Measurements from ENCODE around the gene AMZ2. TPM values are rescaled to one million over a fixed set of nuclear protein-coding genes. Genes with fewer than 3 reads are reported as not detected.
"Not testable (repeated sequence)": the region's sequence is repeated elsewhere in the genome, so short reads cannot be mapped to it uniquely, and the experiment has no call there.

The AMZ2 gene
- polyA plus RNA-seq, 3 donors, result 34.0 to 67.6 (median 67.2) TPM

GRCh38 chr17:68207651-68208253, 40.1 kb upstream of the AMZ2 start:
- Histone ChIP-seq H3K36me3 (replicated peaks in 1 of 2; ENCODE audit: control insufficient read depth in 1 of 2, insufficient read depth in 2 of 2, low read length in 2 of 2) (peaks cover 0 to 5% of the 10 kb centered on the region in 2 donors), H3K9ac (ENCODE audit: insufficient read depth, low read length, poor library complexity, severe bottlenecking) (no peak overlapping the region), H3K79me2 (ENCODE audit: insufficient read depth, low read length) (no peaks in the 10 kb centered on the region), H2AFZ (ENCODE audit: insufficient read depth, low read depth, low read length, poor library complexity, severe bottlenecking) (no peak overlapping the region), H4K20me1 (ENCODE audit: insufficient read depth, low read length) (no peaks in the 10 kb centered on the region), H3K4me1 (ENCODE audit: control insufficient read depth in 1 of 2, insufficient read depth in 2 of 2, low read length in 2 of 2) (peaks cover 17 to 23% of the 10 kb centered on the region in 2 donors), H3K4me3 (replicated peaks in 1 of 3; ENCODE audit: low read depth in 2 of 3, low read length in 3 of 3) (no peak overlapping the region), H3K27me3 (ENCODE audit: control insufficient read depth in 2 of 2, insufficient read depth in 2 of 2, low read length in 2 of 2) (peaks cover 0 to 9% of the 10 kb centered on the region in 2 donors), H3K4me2 (replicated peaks; ENCODE audit: extremely low read depth, low read length, poor library complexity, severe bottlenecking) (no peak overlapping the region), H3K9me3 (replicated peaks in 1 of 2; ENCODE audit: control insufficient read depth in 1 of 2, insufficient read depth in 1 of 2, low read length in 2 of 2) (no peaks in the 10 kb centered on the region), H3K27ac (ENCODE audit: low read depth in 1 of 2, low read length in 2 of 2) (no peak overlapping the region)
- intact Hi-C loops (cut with micrococcal nuclease), result loop anchor here (2.0 to 5.0 kb wide), 2 partner anchors 39 to 40 kb away; partner anchors contain the start of gene AMZ2 (in 1 of the 2)
- peaks cover 18% of the 10 kb centered on the region for H3K4me1 Mint-ChIP-seq
- WGBS (ENCODE audit: insufficient coverage), result 97% methylated on average over 28 of the region's 37 CpGs
- H3K9me3 Mint-ChIP-seq, result peaks cover 0 to 4% (median 0%) of the 10 kb centered on the region in 7 donors
- peaks cover 18 to 34% (median 23%) of the 10 kb centered on the region in 3 donors for H3K27me3 Mint-ChIP-seq (ENCODE audit: low read depth in 3 of 3)
- H3K4me3 Mint-ChIP-seq, result no peak overlapping the region
- DNase-seq, result no peak
- TF ChIP-seq, protein P1, sequence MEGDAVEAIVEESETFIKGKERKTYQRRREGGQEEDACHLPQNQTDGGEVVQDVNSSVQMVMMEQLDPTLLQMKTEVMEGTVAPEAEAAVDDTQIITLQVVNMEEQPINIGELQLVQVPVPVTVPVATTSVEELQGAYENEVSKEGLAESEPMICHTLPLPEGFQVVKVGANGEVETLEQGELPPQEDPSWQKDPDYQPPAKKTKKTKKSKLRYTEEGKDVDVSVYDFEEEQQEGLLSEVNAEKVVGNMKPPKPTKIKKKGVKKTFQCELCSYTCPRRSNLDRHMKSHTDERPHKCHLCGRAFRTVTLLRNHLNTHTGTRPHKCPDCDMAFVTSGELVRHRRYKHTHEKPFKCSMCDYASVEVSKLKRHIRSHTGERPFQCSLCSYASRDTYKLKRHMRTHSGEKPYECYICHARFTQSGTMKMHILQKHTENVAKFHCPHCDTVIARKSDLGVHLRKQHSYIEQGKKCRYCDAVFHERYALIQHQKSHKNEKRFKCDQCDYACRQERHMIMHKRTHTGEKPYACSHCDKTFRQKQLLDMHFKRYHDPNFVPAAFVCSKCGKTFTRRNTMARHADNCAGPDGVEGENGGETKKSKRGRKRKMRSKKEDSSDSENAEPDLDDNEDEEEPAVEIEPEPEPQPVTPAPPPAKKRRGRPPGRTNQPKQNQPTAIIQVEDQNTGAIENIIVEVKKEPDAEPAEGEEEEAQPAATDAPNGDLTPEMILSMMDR (IDR thresholded peaks at IDR 0.05), result no peak
- peaks cover 14 to 21% of the 10 kb centered on the region in 2 donors for H3K36me3 Mint-ChIP-seq
- H3K27ac Mint-ChIP-seq, result no peak overlapping the region

GRCh38 chr17:68208651-68209050, 39.2 kb upstream of the AMZ2 start:
- H3K9me3 Mint-ChIP-seq; H3K27ac Mint-ChIP-seq; H3K36me3 ChIP-seq (replicated peaks in 1 of 2; ENCODE audit: control insufficient read depth in 1 of 2, insufficient read depth in 2 of 2, low read length in 2 of 2); H3K27ac ChIP-seq (ENCODE audit: low read depth in 1 of 2, low read length in 2 of 2); H3K27me3 ChIP-seq (ENCODE audit: control insufficient read depth in 2 of 2, insufficient read depth in 2 of 2, low read length in 2 of 2); H3K9ac ChIP-seq (ENCODE audit: insufficient read depth, low read length, poor library complexity, severe bottlenecking); H3K4me2 ChIP-seq (replicated peaks; ENCODE audit: extremely low read depth, low read length, poor library complexity, severe bottlenecking); H4K20me1 ChIP-seq (ENCODE audit: insufficient read depth, low read length); DNase-seq; H3K79me2 ChIP-seq (ENCODE audit: insufficient read depth, low read length); H3K4me3 ChIP-seq (replicated peaks in 1 of 3; ENCODE audit: low read depth in 2 of 3, low read length in 3 of 3); H3K9me3 ChIP-seq (replicated peaks in 1 of 2; ENCODE audit: control insufficient read depth in 1 of 2, insufficient read depth in 1 of 2, low read length in 2 of 2); H2AFZ ChIP-seq (ENCODE audit: insufficient read depth, low read depth, low read length, poor library complexity, severe bottlenecking); H3K4me3 Mint-ChIP-seq: not testable (repeated sequence)
- intact Hi-C loops (cut with micrococcal nuclease), result loop anchor here in 1 of 2 donors (5.0 kb wide), 1 partner anchor 39 kb away; the partner anchor contains the start of gene AMZ2
- H3K27me3 Mint-ChIP-seq (ENCODE audit: low read depth in 3 of 3), result peaks cover 14 to 26% (median 18%) of the 10 kb centered on the region in 3 donors
- peaks cover 22 to 30% of the 10 kb centered on the region in 2 donors for H3K4me1 ChIP-seq (ENCODE audit: control insufficient read depth in 1 of 2, insufficient read depth in 2 of 2, low read length in 2 of 2)
- H3K36me3 Mint-ChIP-seq, result peaks cover 14 to 22% of the 10 kb centered on the region in 2 donors
- WGBS (ENCODE audit: insufficient coverage), result 97% methylated on average over 18 of the region's 19 CpGs
- H3K4me1 Mint-ChIP-seq, result peaks cover 26% of the 10 kb centered on the region

DNA sequence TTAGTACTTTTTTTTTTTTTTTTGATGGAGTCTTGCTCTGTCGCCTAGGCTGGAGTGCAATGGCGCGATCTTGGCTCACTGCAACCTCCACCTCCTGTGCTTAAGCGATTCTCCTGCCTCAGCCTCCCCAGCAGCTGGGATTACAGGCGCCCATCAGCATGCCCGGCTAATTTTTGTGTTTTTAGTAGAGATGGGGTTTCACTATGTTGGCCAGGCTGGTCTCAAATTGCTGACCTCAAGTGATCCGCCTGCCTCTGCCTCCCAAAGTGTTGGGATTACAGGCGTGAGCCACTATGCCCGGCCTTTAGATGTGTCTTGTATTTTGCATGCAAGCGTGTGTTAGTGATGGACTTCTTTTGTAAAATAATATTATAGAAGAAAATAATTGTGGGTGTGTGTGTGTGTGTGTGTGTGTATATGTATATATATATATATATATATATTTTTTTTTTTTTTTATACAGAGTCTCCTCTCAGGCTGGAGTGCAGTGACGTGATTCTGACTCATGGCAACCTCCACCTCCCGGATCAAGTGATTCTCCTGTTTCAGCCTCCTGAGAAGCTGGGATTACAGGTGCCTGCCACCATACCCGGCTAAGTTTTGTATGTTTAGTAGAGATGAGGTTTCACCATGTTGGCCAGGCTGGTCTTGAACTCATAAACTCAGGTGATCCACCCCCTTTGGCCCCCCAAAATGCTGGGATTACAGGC, 38.5 kb upstream of the AMZ2 start:
- H3K9me3 ChIP-seq (replicated peaks in 1 of 2; ENCODE audit: control insufficient read depth in 1 of 2, insufficient read depth in 1 of 2, low read length in 2 of 2); H3K9ac ChIP-seq (ENCODE audit: insufficient read depth, low read length, poor library complexity, severe bottlenecking); H2AFZ ChIP-seq (ENCODE audit: insufficient read depth, low read depth, low read length, poor library complexity, severe bottlenecking); H3K4me3 Mint-ChIP-seq; H3K4me3 ChIP-seq (replicated peaks in 1 of 3; ENCODE audit: low read depth in 2 of 3, low read length in 3 of 3); H3K79me2 ChIP-seq (ENCODE audit: insufficient read depth, low read length); H3K4me2 ChIP-seq (replicated peaks; ENCODE audit: extremely low read depth, low read length, poor library complexity, severe bottlenecking); H3K9me3 Mint-ChIP-seq; H3K27me3 ChIP-seq (ENCODE audit: control insufficient read depth in 2 of 2, insufficient read depth in 2 of 2, low read length in 2 of 2); H4K20me1 ChIP-seq (ENCODE audit: insufficient read depth, low read length); H3K27ac Mint-ChIP-seq; H3K27ac ChIP-seq (ENCODE audit: low read depth in 1 of 2, low read length in 2 of 2); DNase-seq; H3K36me3 ChIP-seq (replicated peaks in 1 of 2; ENCODE audit: control insufficient read depth in 1 of 2, insufficient read depth in 2 of 2, low read length in 2 of 2): not testable (repeated sequence)
- 100% methylated on average over 2 of the region's 13 CpGs for WGBS (ENCODE audit: insufficient coverage)
- intact Hi-C loops (cut with micrococcal nuclease), result loop anchor here in 1 of 2 donors (5.0 kb wide), 1 partner anchor 38 kb away; the partner anchor contains the start of gene AMZ2
- Mint-ChIP-seq H3K36me3 (peaks cover 14 to 22% of the 10 kb centered on the region in 2 donors), H3K27me3 (ENCODE audit: low read depth in 3 of 3) (peaks cover 10 to 19% (median 14%) of the 10 kb centered on the region in 3 donors), H3K4me1 (peaks cover 32% of the 10 kb centered on the region)
- peaks cover 22 to 32% of the 10 kb centered on the region in 2 donors for H3K4me1 ChIP-seq (ENCODE audit: control insufficient read depth in 1 of 2, insufficient read depth in 2 of 2, low read length in 2 of 2)
